Right lobe of liver (tissue), 6 donors: ENCODE data around the gene ZNF710. TPM values are rescaled to one million over a fixed set of nuclear protein-coding genes. Genes with fewer than 3 reads are reported as not detected.

Experiments used
- ATAC-seq, 4 donors: fragments of 200-7000 bp; cut with Tn5 transposase; one replicate each; pipeline ENCODE4 v1.9.1; 2020; ENCODE audit warnings: mild to moderate bottlenecking in 4 of 4, moderate library complexity in 4 of 4
- DNase-seq, 3 donors: peaks; one replicate each; pipeline ENCODE4 v3.0.0-alpha.2; 2020
- H3K27ac ChIP-seq, 3 donors: fragments of 200-600 bp; one replicate each; pipeline ENCODE4 v1.8.0; 2022
- H3K27me3 ChIP-seq, 2 donors: fragments of 200-600 bp; one replicate each; pipeline ENCODE4 v1.8.0; 2022
- H3K36me3 ChIP-seq, 4 donors: fragments of 200-600 bp; sonication (generic) in 1 of 4; one replicate each; pipeline versions ENCODE4 v1.5.1 to v1.8.0; 2017 to 2022; ENCODE audit warnings: control low read depth in 1 of 4
- H3K4me1 ChIP-seq, 4 donors: fragments of 200-600 bp; sonication (generic) in 1 of 4; one replicate each; pipeline versions ENCODE4 v1.5.1 to v1.8.0; 2017 to 2022; ENCODE audit warnings: control low read depth in 1 of 4
- H3K4me3 ChIP-seq, 3 donors: fragments of 200-600 bp; one replicate each; pipeline ENCODE4 v1.8.0; 2022
- H3K9me3 ChIP-seq, 4 donors: fragments of 200-600 bp; sonication (generic) in 1 of 4; one replicate each; pipeline versions ENCODE4 v1.5.1 to v1.8.0; 2017 to 2022; ENCODE audit warnings: control low read depth in 1 of 4
- CTCF ChIP-seq, 4 donors: fragments of 200-600 bp in 3 of 4; fragments of 450-650 bp in 1 of 4; IDR thresholded peaks; one replicate each; pipeline versions ENCODE4 v1.5.1 to v1.8.0; 2016 to 2022; ENCODE audit warnings: antibody characterized with exemption in 4 of 4, mild to moderate bottlenecking in 2 of 4
- POLR2A ChIP-seq: fragments of 450-650 bp; IDR thresholded peaks from one replicate; pipeline ENCODE4 v1.6.1; 2017; ENCODE audit warnings: antibody characterized with exemption, mild to moderate bottlenecking
- WGBS: methylation state at CpG from one replicate; pipeline ENCODE4 v1.1.6; 2018; ENCODE audit warnings: low coverage, low lambda C conversion rate; ENCODE audit not compliant: insufficient coverage; ENCODE audit errors: missing lambda C conversion rate; 5-methylcytosine and 5-hydroxymethylcytosine counted together
- intact Hi-C, 2 donors: fragments of 100-400 bp; cut with DNase I; formaldehyde crosslinking; loops; one replicate each; pipeline versions ENCODE4 v1.11.2 to v1.14.1; 2022
- total RNA-seq, 6 experiments: library from RNA; depleted of rRNA in 2 of 6; stranded (reverse); fragments of >200 nt in 2 of 6; fragmentation: NEBNext Ultra II Directional in 3 of 6; extraction: Animal tissue kit (Norgen Biotek cat#: 25700) in 3 of 6; gene quantifications; one replicate each; pipeline versions ENCODE4 v1.1.0 to v1.2.4, GENCODE V29; 2016 to 2023
- donor health status: DM: no; HTN: yes; CAD: no.
- donor health status: DM: no; HTN: no; CAD: no.
- donor health status: DM: no; HTN: no; CAD: no.
- donor health status: DM: no; HTN: yes; CAD: no.
- donor health status: DM: no; HTN: yes; CAD: no.

The ZNF710 gene
- total RNA-seq, 6 experiments from 2014 or later: 4.7 to 17.1 (median 7.4) TPM

- peaks cover 0 to 51% (median 17%) of the 10 kb centered on the region in 4 donors for H3K4me1 ChIP-seq
- intact Hi-C loops: no loop called here
- ATAC-seq: peak in 1 of 4 donors; percentile 28
- H3K36me3 ChIP-seq: no peaks in the 10 kb centered on the region
- peak overlapping the region in 2 of 3 donors; percentile 56 to 98 for H3K27ac ChIP-seq
- no peak for TF ChIP-seq POLR2A
- no peak for TF ChIP-seq CTCF (IDR thresholded peaks at IDR 0.05)
- H3K4me3 ChIP-seq: no peak overlapping the region
- peak in 1 of 3 donors; percentile 19 for DNase-seq
- WGBS: 4% methylated on average over 4 of the region's 4 CpGs
- no peaks in the 10 kb centered on the region for H3K9me3 ChIP-seq
- H3K27me3 ChIP-seq: no peaks in the 10 kb centered on the region
These were observed 96.4 kb downstream of the ZNF710 start for GRCh38 chr15:90097475-90097874.

- H3K36me3 ChIP-seq: no peaks in the 10 kb centered on the region
- TF ChIP-seq CTCF (IDR thresholded peaks at IDR 0.05) (no peak), POLR2A (no peak)
- 69% methylated on average over 9 of the region's 10 CpGs for WGBS
- H3K4me1 ChIP-seq: peaks cover 0 to 67% (median 23%) of the 10 kb centered on the region in 4 donors
- H3K27ac ChIP-seq: peak overlapping the region in 1 of 3 donors; percentile 98
- H3K27me3 ChIP-seq: no peaks in the 10 kb centered on the region
- ATAC-seq (no peak), DNase-seq (peak in 1 of 3 donors; percentile 15)
- no peak overlapping the region for H3K4me3 ChIP-seq
- H3K9me3 ChIP-seq: no peaks in the 10 kb centered on the region
- intact Hi-C loops: no loop called here
These were observed 98.1 kb downstream of the ZNF710 start for GRCh38 chr15:90099072-90099867.

GRCh38 chr15:90099868-90100831, 99.0 kb downstream of the ZNF710 start:
- H3K27me3 ChIP-seq: no peaks in the 10 kb centered on the region
- peak overlapping the region; percentile 94 to 100 (median 98) for H3K27ac ChIP-seq
- TF ChIP-seq CTCF (IDR thresholded peaks at IDR 0.05) (no peak), POLR2A (no peak)
- WGBS: 46% methylated on average over 10 of the region's 11 CpGs
- H3K36me3 ChIP-seq: no peaks in the 10 kb centered on the region
- intact Hi-C loops: no loop called here
- H3K9me3 ChIP-seq: no peaks in the 10 kb centered on the region
- peaks cover 0 to 72% (median 26%) of the 10 kb centered on the region in 4 donors for H3K4me1 ChIP-seq
- peak in 3 of 4 donors; percentile 9 to 13 (median 9) for ATAC-seq
- peak; percentile 61 to 84 (median 78) for DNase-seq
- peak overlapping the region in 2 of 3 donors; percentile 87 to 94 for H3K4me3 ChIP-seq

- peak; percentile 76 to 91 (median 87) for DNase-seq
- H3K27ac ChIP-seq: peak overlapping the region; percentile 94 to 100 (median 98)
- no peaks in the 10 kb centered on the region for H3K27me3 ChIP-seq
- H3K36me3 ChIP-seq: no peaks in the 10 kb centered on the region
- H3K9me3 ChIP-seq: no peaks in the 10 kb centered on the region
- WGBS: 3% methylated on average over 18 of the region's 40 CpGs
- H3K4me3 ChIP-seq: peak overlapping the region; percentile 87 to 94 (median 87)
- TF ChIP-seq POLR2A: peak; percentile 48
- TF ChIP-seq CTCF (IDR thresholded peaks at IDR 0.05): no peak
- intact Hi-C loops: no loop called here
- peaks cover 0 to 67% (median 24%) of the 10 kb centered on the region in 4 donors for H3K4me1 ChIP-seq
- peak; percentile 52 to 73 (median 64) for ATAC-seq
These were observed 100.2 kb downstream of the ZNF710 start for GRCh38 chr15:90101130-90101968.
